OCI-LY1 (cell line): ENCODE measurements around the gene CD300LG.

ENCODE experiments used
- H2AFZ ChIP-seq: fragments of 200-600 bp; sonication (generic), shearing (Covaris generic); 2 replicates; pipeline ENCODE4 v1.6.0; 2014; ENCODE audit warnings: antibody characterized with exemption, mild to moderate bottlenecking, low read length
- H3F3A ChIP-seq: fragments of 200-600 bp; sonication (generic), shearing (Covaris generic); 2 replicates; pipeline ENCODE4 v1.6.0; 2014; ENCODE audit warnings: mild to moderate bottlenecking, antibody characterized with exemption, low read length, moderate library complexity; ENCODE audit not compliant: insufficient read depth
- H3K27ac ChIP-seq: fragments of 200-600 bp; sonication (generic); 2 replicates; pipeline ENCODE4 v1.5.1; 2014; ENCODE audit warnings: low read length, mixed run types, mild to moderate bottlenecking, low read depth; ENCODE audit not compliant: poor library complexity, severe bottlenecking
- H3K27me3 ChIP-seq: fragments of 200-600 bp; sonication (generic); 2 replicates; pipeline ENCODE4 v1.6.0; 2014; ENCODE audit warnings: antibody characterized with exemption, mild to moderate bottlenecking, low read length, moderate library complexity; ENCODE audit not compliant: insufficient read depth
- H3K36me3 ChIP-seq: fragments of 200-600 bp; sonication (generic); 2 replicates; pipeline ENCODE4 v1.6.1; 2014; ENCODE audit warnings: mild to moderate bottlenecking, antibody characterized with exemption, low read length, moderate library complexity, mixed read lengths; ENCODE audit not compliant: insufficient read depth
- H3K4me1 ChIP-seq: fragments of 200-600 bp; sonication (generic); 2 replicates; pipeline ENCODE4 v1.5.1; 2014; ENCODE audit warnings: mild to moderate bottlenecking, low read length, moderate library complexity; ENCODE audit not compliant: insufficient read depth, severe bottlenecking
- H3K4me2 ChIP-seq: fragments of 200-600 bp; sonication (generic), shearing (Covaris generic); 2 replicates; pipeline ENCODE4 v1.6.1; 2014; ENCODE audit warnings: low read length
- H3K4me3 ChIP-seq: fragments of 200-600 bp; sonication (generic); 2 replicates; pipeline ENCODE4 v1.5.1; 2014; ENCODE audit warnings: low read length, low read depth, mild to moderate bottlenecking, mixed read lengths; ENCODE audit not compliant: poor library complexity, severe bottlenecking
- H3K79me2 ChIP-seq: fragments of 200-600 bp; shearing (Covaris generic); 2 replicates; pipeline ENCODE4 v1.6.1; 2016; ENCODE audit warnings: mixed run types, low read length, mixed read lengths; ENCODE audit not compliant: insufficient read depth
- H3K9ac ChIP-seq: fragments of 200-600 bp; sonication (generic), shearing (Covaris generic); 2 replicates; pipeline ENCODE4 v1.6.1; 2014; ENCODE audit warnings: mild to moderate bottlenecking, low read length, mixed read lengths
- H3K9me2 ChIP-seq: fragments of 200-600 bp; sonication (generic), shearing (Covaris generic); 2 replicates; pipeline ENCODE4 v1.6.1; 2014; ENCODE audit warnings: low read depth, mild to moderate bottlenecking, low read length, mixed read lengths
- H3K9me3 ChIP-seq: fragments of 200-600 bp; shearing (Covaris generic); 2 replicates; pipeline ENCODE4 v1.6.1; 2014; ENCODE audit warnings: low read length, mixed read lengths
- H4K20me1 ChIP-seq: fragments of 200-600 bp; sonication (generic), shearing (Covaris generic); 2 replicates; pipeline ENCODE4 v1.6.0; 2016; ENCODE audit warnings: mild to moderate bottlenecking, low read length; ENCODE audit not compliant: insufficient read depth
- EZH2 ChIP-seq: fragments of 200-600 bp; sonication (generic), shearing (Covaris generic); IDR thresholded peaks from 2 replicates; pipeline ENCODE4 v1.8.0; 2017; ENCODE audit warnings: borderline replicate concordance, mixed run types, mild to moderate bottlenecking, antibody characterized with exemption, low read length, moderate library complexity, mixed read lengths
- TF ChIP-seq, protein P1 (sequence below): fragments of 200-600 bp; sonication (generic), shearing (Covaris generic); IDR thresholded peaks from 2 replicates; pipeline ENCODE4 v1.5.1; 2017; ENCODE audit warnings: mild to moderate bottlenecking, antibody characterized with exemption, low read length, moderate library complexity, mixed read lengths

CD300LG gene

DNA sequence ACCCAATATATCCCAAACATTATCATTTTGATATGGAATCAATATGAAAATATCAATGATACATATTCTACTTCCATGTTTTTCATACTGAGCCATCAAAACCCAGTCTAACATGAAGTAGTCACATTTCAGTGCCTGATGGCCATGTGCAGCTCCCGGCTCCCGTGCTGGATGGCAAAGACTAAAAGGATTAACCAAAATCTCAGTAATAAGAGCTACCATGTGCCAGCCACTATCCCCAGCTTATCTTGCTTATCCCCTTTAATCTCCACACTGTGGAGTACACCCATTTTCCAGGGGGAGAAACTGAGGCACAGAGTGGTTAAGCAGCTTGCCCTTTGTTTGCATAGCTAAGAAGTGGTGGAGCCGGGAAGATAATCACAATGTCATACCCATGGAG, 9.2 kb downstream of the CD300LG start:
- H3K9ac ChIP-seq = no peak overlapping the region
- no peak overlapping the region for H2AFZ ChIP-seq
- no peaks in the 10 kb centered on the region for H3K36me3 ChIP-seq
- TF ChIP-seq, protein P1, sequence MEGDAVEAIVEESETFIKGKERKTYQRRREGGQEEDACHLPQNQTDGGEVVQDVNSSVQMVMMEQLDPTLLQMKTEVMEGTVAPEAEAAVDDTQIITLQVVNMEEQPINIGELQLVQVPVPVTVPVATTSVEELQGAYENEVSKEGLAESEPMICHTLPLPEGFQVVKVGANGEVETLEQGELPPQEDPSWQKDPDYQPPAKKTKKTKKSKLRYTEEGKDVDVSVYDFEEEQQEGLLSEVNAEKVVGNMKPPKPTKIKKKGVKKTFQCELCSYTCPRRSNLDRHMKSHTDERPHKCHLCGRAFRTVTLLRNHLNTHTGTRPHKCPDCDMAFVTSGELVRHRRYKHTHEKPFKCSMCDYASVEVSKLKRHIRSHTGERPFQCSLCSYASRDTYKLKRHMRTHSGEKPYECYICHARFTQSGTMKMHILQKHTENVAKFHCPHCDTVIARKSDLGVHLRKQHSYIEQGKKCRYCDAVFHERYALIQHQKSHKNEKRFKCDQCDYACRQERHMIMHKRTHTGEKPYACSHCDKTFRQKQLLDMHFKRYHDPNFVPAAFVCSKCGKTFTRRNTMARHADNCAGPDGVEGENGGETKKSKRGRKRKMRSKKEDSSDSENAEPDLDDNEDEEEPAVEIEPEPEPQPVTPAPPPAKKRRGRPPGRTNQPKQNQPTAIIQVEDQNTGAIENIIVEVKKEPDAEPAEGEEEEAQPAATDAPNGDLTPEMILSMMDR = no peak
- TF ChIP-seq EZH2 = no peak
- no peaks in the 10 kb centered on the region for H3K79me2 ChIP-seq
- no peaks in the 10 kb centered on the region for H4K20me1 ChIP-seq
- peaks cover 12% of the 10 kb centered on the region for H3K27me3 ChIP-seq
- H3K4me3 ChIP-seq = no peak overlapping the region
- no peak overlapping the region for H3K4me2 ChIP-seq
- no peaks in the 10 kb centered on the region for H3K9me3 ChIP-seq
- H3K9me2 ChIP-seq = no peaks in the 10 kb centered on the region
- no peak overlapping the region for H3K27ac ChIP-seq
- H3K4me1 ChIP-seq = no peaks in the 10 kb centered on the region
- H3F3A ChIP-seq = no peaks in the 10 kb centered on the region

DNA sequence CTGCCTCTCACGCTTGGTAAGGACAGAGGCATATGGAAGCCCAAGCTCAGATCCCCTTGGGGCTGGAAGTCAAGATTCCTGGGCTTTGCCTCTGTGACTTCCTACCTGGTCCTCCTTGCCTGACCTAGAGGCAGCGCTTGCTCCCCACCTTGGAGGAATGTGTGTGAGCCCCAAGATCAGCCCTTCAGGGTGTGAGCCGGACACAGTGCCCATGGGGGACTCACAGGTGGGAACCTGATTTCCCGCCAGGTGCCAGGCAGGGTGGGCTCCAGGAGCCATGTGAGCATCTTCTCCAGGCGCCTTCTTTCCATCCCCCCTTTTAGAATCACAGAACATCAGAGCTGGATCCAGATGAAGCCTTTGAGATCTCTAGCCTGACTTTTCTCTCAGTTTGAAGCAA, 10.2 kb downstream of the CD300LG start:
- Histone ChIP-seq H3K4me3 (no peak overlapping the region), H3K79me2 (no peaks in the 10 kb centered on the region), H3K27ac (no peak overlapping the region), H3F3A (no peaks in the 10 kb centered on the region), H3K4me1 (no peaks in the 10 kb centered on the region), H3K27me3 (peaks cover 12% of the 10 kb centered on the region), H2AFZ (no peak overlapping the region), H3K9me3 (no peaks in the 10 kb centered on the region), H3K4me2 (no peak overlapping the region), H3K36me3 (no peaks in the 10 kb centered on the region), H3K9me2 (no peaks in the 10 kb centered on the region), H4K20me1 (no peaks in the 10 kb centered on the region), H3K9ac (no peak overlapping the region)
- no peak for TF ChIP-seq EZH2
- TF ChIP-seq, protein P1 = no peak

DNA sequence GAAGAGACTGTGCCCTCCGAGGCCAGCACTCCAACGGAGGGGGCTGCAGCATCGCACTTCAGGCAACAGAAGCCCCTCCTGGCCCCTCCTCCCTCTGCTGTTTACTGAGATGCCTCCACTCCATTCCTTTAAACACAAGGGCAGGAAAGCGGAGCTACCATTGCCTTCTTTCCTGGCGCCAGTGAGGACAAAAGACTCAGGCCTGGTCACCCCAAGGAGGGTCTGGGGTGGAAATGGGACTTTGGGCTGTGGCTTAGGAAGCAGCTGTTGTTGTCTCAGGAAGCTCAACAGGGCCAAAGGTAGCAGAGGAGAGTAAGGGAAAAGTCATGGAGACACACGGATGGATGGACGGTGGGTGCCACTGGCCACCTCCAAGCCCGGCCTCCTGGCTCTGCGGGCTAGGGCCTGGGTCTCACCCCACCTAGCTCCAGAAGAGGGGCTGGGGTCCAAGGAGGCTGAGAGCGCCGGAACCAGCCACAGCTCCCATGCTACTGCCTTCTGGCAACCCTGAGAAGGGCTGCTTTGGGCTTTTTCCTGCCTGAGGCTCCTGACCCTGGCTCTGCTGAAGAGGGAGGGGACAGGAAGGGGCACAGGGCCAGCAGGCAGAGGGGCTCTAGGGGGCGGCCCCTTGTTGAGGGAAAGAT, 11.1 kb downstream of the CD300LG start:
- H3K4me3 ChIP-seq = no peak overlapping the region
- TF ChIP-seq EZH2 = no peak
- TF ChIP-seq, protein P1 = no peak
- H3K9me2 ChIP-seq = no peaks in the 10 kb centered on the region
- no peaks in the 10 kb centered on the region for H3K79me2 ChIP-seq
- no peaks in the 10 kb centered on the region for H3F3A ChIP-seq
- no peak overlapping the region for H2AFZ ChIP-seq
- H3K36me3 ChIP-seq = no peaks in the 10 kb centered on the region
- no peak overlapping the region for H3K9ac ChIP-seq
- H3K4me1 ChIP-seq = no peaks in the 10 kb centered on the region
- H4K20me1 ChIP-seq = no peaks in the 10 kb centered on the region
- no peak overlapping the region for H3K27ac ChIP-seq
- no peak overlapping the region for H3K4me2 ChIP-seq
- H3K27me3 ChIP-seq = peaks cover 12% of the 10 kb centered on the region
- no peaks in the 10 kb centered on the region for H3K9me3 ChIP-seq
